Body of pancreas (tissue), 4 donors: ENCODE measurements around the gene S1PR3.

Source experiments
- POLR2A ChIP-seq, 3 donors: fragments of 450-650 bp; IDR thresholded peaks; one replicate each; pipeline ENCODE4 v1.6.1; 2016; ENCODE audit warnings: antibody characterized with exemption in 3 of 3, mild to moderate bottlenecking in 2 of 3
- TF ChIP-seq, protein P1 (sequence below), 7 experiments: fragments of 450-650 bp in 4 of 7; fragments of 200-600 bp in 3 of 7; sonication (generic) in 3 of 7; IDR thresholded peaks; one replicate each; pipeline ENCODE4 v1.5.1; 2016 to 2019; ENCODE audit warnings: antibody characterized with exemption in 7 of 7

GRCh38 chr9:88972401-88972800 is 18.9 kb upstream of the S1PR3 start:
- no peak for TF ChIP-seq POLR2A (IDR thresholded peaks at IDR 0.05)
- TF ChIP-seq, protein P1, sequence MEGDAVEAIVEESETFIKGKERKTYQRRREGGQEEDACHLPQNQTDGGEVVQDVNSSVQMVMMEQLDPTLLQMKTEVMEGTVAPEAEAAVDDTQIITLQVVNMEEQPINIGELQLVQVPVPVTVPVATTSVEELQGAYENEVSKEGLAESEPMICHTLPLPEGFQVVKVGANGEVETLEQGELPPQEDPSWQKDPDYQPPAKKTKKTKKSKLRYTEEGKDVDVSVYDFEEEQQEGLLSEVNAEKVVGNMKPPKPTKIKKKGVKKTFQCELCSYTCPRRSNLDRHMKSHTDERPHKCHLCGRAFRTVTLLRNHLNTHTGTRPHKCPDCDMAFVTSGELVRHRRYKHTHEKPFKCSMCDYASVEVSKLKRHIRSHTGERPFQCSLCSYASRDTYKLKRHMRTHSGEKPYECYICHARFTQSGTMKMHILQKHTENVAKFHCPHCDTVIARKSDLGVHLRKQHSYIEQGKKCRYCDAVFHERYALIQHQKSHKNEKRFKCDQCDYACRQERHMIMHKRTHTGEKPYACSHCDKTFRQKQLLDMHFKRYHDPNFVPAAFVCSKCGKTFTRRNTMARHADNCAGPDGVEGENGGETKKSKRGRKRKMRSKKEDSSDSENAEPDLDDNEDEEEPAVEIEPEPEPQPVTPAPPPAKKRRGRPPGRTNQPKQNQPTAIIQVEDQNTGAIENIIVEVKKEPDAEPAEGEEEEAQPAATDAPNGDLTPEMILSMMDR (IDR thresholded peaks at IDR 0.05): no peak
